Superior temporal gyrus (tissue), 1 donor: ENCODE results near the gene KRCC1.
A peak's percentile ranks its signal among the peaks of the same experiment; 100 is the strongest.
"Not testable (repeated sequence)": the region's sequence is repeated elsewhere in the genome, so short reads cannot be mapped to it uniquely, and the experiment has no call there.

ENCODE experiments used
- DNase-seq: peaks from one replicate; pipeline ENCODE4 v3.0.0-alpha.2; 2016; ENCODE audit errors: extremely low spot score

Gene KRCC1

GRCh38 chr2:88042476-88042875 lies 13.1 kb downstream of the KRCC1 start:
- DNase-seq, result no peak

- no peak for DNase-seq
These were observed 17.1 kb downstream of the KRCC1 start for GRCh38 chr2:88038263-88039105.

- DNase-seq, result no peak
These were observed 19.0 kb downstream of the KRCC1 start for GRCh38 chr2:88036606-88037005.

- DNase-seq, result no peak
These were observed 19.4 kb downstream of the KRCC1 start for GRCh38 chr2:88036182-88036581.

- DNase-seq, result no peak
These were observed 23.4 kb downstream of the KRCC1 start for GRCh38 chr2:88032070-88032702.

- DNase-seq, result no peak
These were observed 26.7 kb downstream of the KRCC1 start for GRCh38 chr2:88028931-88029330.

- DNase-seq, result no peak
These were observed 27.7 kb downstream of the KRCC1 start for GRCh38 chr2:88027697-88028389.

- no peak for DNase-seq
These were observed 31.1 kb downstream of the KRCC1 start for GRCh38 chr2:88024509-88024908.

GRCh38 chr2:88022669-88022921 lies 33.0 kb downstream of the KRCC1 start:
- no peak for DNase-seq

- DNase-seq, result no peak
These were observed 35.6 kb downstream of the KRCC1 start for GRCh38 chr2:88019985-88020384.

GRCh38 chr2:88018909-88019308 lies 36.7 kb downstream of the KRCC1 start:
- no peak for DNase-seq

- not testable (repeated sequence) for DNase-seq
These were observed 37.3 kb downstream of the KRCC1 start for GRCh38 chr2:88018077-88018805.

GRCh38 chr2:88017780-88018038 lies 37.9 kb downstream of the KRCC1 start:
- DNase-seq, result not testable (repeated sequence)

GRCh38 chr2:88016960-88017779 lies 38.4 kb downstream of the KRCC1 start:
- DNase-seq, result no peak

GRCh38 chr2:88016086-88016959 lies 39.3 kb downstream of the KRCC1 start, which contains the start of gene RNU2-63P:
Gene RNU2-63P (minus strand): TSS chr2:88016547.
- peak; percentile 80 for DNase-seq

GRCh38 chr2:88011011-88011410 lies 44.6 kb downstream of the KRCC1 start:
- peak; percentile 79 for DNase-seq

GRCh38 chr2:88010136-88010535 lies 45.4 kb downstream of the KRCC1 start:
- no peak for DNase-seq

GRCh38 chr2:88006912-88007439 lies 48.6 kb downstream of the KRCC1 start:
- no peak for DNase-seq

GRCh38 chr2:88005776-88006175 lies 49.8 kb downstream of the KRCC1 start:
- no peak for DNase-seq

- DNase-seq, result no peak
These were observed 52.4 kb downstream of the KRCC1 start for GRCh38 chr2:88003074-88003755.
